Ascending aorta (tissue), 2 donors: ENCODE results near the gene SZT2. TPM values are rescaled to one million over a fixed set of nuclear protein-coding genes. Genes with fewer than 3 reads are reported as not detected.

Source experiments
- DNase-seq, 2 donors: peaks; one replicate each; pipeline ENCODE4 v3.0.0-alpha.2; 2019; ENCODE audit warnings: low spot score in 2 of 2
- H3K27ac ChIP-seq, 2 donors: fragments of 200-600 bp; sonication (generic); one replicate each; pipeline ENCODE4 v1.5.1; 2016 to 2017; ENCODE audit warnings: mild to moderate bottlenecking in 1 of 2
- H3K27me3 ChIP-seq: fragments of 200-600 bp; sonication (generic); one replicate; pipeline ENCODE4 v1.5.1; 2017
- H3K36me3 ChIP-seq, 2 donors: fragments of 200-600 bp; sonication (generic); one replicate each; pipeline ENCODE4 v1.5.1; 2016
- H3K4me1 ChIP-seq, 2 donors: fragments of 200-600 bp; sonication (generic); one replicate each; pipeline ENCODE4 v1.5.1; 2016 to 2017; ENCODE audit warnings: mild to moderate bottlenecking in 1 of 2
- H3K4me3 ChIP-seq, 2 donors: fragments of 200-600 bp; sonication (generic); one replicate each; pipeline ENCODE4 v1.5.1; 2016 to 2017; ENCODE audit warnings: mild to moderate bottlenecking in 1 of 2
- H3K9me3 ChIP-seq, 2 donors: fragments of 200-600 bp; sonication (generic); one replicate each; pipeline ENCODE4 v1.5.1; 2016
- CTCF ChIP-seq, 3 experiments: fragments of 200-600 bp in 2 of 3; fragments of 450-650 bp in 1 of 3; sonication (generic) in 2 of 3; IDR thresholded peaks; one replicate each; pipeline ENCODE4 v1.5.1; 2016 to 2019; ENCODE audit warnings: antibody characterized with exemption in 3 of 3, mild to moderate bottlenecking in 1 of 3, moderate library complexity in 1 of 3
- intact Hi-C: fragments of 100-400 bp; cut with DNase I; formaldehyde crosslinking; loops from one replicate; pipeline ENCODE4 v1.15.1; 2023
- total RNA-seq: library from RNA; depleted of rRNA; stranded (reverse); fragments of >200 nt; gene quantifications from one replicate; pipeline ENCODE4 v1.1.0, GENCODE V29; 2016

SZT2 gene
- total RNA-seq, 1 donor from 2014 or later: 35.9 TPM

GRCh38 chr1:43444836-43445235 is 55.1 kb downstream of the SZT2 start:
- Histone ChIP-seq H3K9me3 (no peaks in the 10 kb centered on the region), H3K4me1 (no peaks in the 10 kb centered on the region), H3K36me3 (peaks cover 70 to 98% of the 10 kb centered on the region in 2 donors), H3K27ac (no peak overlapping the region), H3K4me3 (no peak overlapping the region), H3K27me3 (no peaks in the 10 kb centered on the region)
- DNase-seq: peak in 1 of 2 donors; percentile 41
- intact Hi-C loops: no loop called here
- TF ChIP-seq CTCF (IDR thresholded peaks at IDR 0.05): no peak

GRCh38 chr1:43445606-43446387 is 56.1 kb downstream of the SZT2 start:
- intact Hi-C loops: no loop called here
- TF ChIP-seq CTCF (IDR thresholded peaks at IDR 0.05): no peak
- Histone ChIP-seq H3K4me1 (no peaks in the 10 kb centered on the region), H3K4me3 (no peak overlapping the region), H3K9me3 (no peaks in the 10 kb centered on the region), H3K27ac (no peak overlapping the region), H3K36me3 (peaks cover 79 to 98% of the 10 kb centered on the region in 2 donors), H3K27me3 (no peaks in the 10 kb centered on the region)
- DNase-seq: peak in 1 of 2 donors; percentile 55

GRCh38 chr1:43446388-43446740 is 56.7 kb downstream of the SZT2 start:
- Histone ChIP-seq H3K27me3 (no peaks in the 10 kb centered on the region), H3K27ac (no peak overlapping the region), H3K4me3 (no peak overlapping the region), H3K36me3 (peaks cover 85 to 98% of the 10 kb centered on the region in 2 donors), H3K9me3 (no peaks in the 10 kb centered on the region), H3K4me1 (no peaks in the 10 kb centered on the region)
- DNase-seq: peak in 1 of 2 donors; percentile 39
- no peak for TF ChIP-seq CTCF (IDR thresholded peaks at IDR 0.05)
- intact Hi-C loops: no loop called here

GRCh38 chr1:43446881-43447835 is 57.5 kb downstream of the SZT2 start:
- H3K27ac ChIP-seq: no peak overlapping the region
- no peak overlapping the region for H3K4me3 ChIP-seq
- H3K9me3 ChIP-seq: no peaks in the 10 kb centered on the region
- peak in 1 of 2 donors; percentile 59 for DNase-seq
- no peaks in the 10 kb centered on the region for H3K27me3 ChIP-seq
- no peaks in the 10 kb centered on the region for H3K4me1 ChIP-seq
- intact Hi-C loops: no loop called here
- peaks cover 77 to 97% of the 10 kb centered on the region in 2 donors for H3K36me3 ChIP-seq
- TF ChIP-seq CTCF (IDR thresholded peaks at IDR 0.05): no peak

- intact Hi-C loops: no loop called here
- no peak for TF ChIP-seq CTCF (IDR thresholded peaks at IDR 0.05)
- H3K27ac ChIP-seq: no peak overlapping the region
- no peak overlapping the region for H3K4me3 ChIP-seq
- no peaks in the 10 kb centered on the region for H3K9me3 ChIP-seq
- H3K4me1 ChIP-seq: no peaks in the 10 kb centered on the region
- peak in 1 of 2 donors; percentile 52 for DNase-seq
- peaks cover 70 to 87% of the 10 kb centered on the region in 2 donors for H3K36me3 ChIP-seq
- H3K27me3 ChIP-seq: no peaks in the 10 kb centered on the region
Measured at GRCh38 chr1:43447891-43448708, 58.4 kb downstream of the SZT2 start.
